Endothelial cell of umbilical vein (primary cell): ENCODE data around the gene SHKBP1. TPM values are rescaled to one million over a fixed set of nuclear protein-coding genes. Genes with fewer than 3 reads are reported as not detected.
"Not testable (repeated sequence)": the region's sequence is repeated elsewhere in the genome, so short reads cannot be mapped to it uniquely, and the experiment has no call there.

Source experiments
- BruUV-seq: library from RNA; stranded (reverse); fragments of 400-500 nt; replicated peaks from 2 replicates; lab custom pipeline; 2021; lab: Mats Ljungman, UMichigan
- CTCF ChIA-PET: fragments of 300-600, 350-600 bp; sonication (Branson Sonifier 250); formaldehyde crosslinking; loops from one replicate; lab custom pipeline; 2021; ENCODE audit warnings: antibody characterized with exemption, inconsistent platforms; lab: Charles Lee
- POLR2A ChIA-PET: fragments of 300-600, 350-600 bp; sonication (Branson Sonifier 250); formaldehyde crosslinking; loops from one replicate; lab custom pipeline; 2021; ENCODE audit warnings: antibody characterized with exemption, inconsistent platforms; lab: Charles Lee
- DNase-seq: peaks from one replicate; pipeline ENCODE4 v3.0.0-alpha.2; 2011; ENCODE audit warnings: low read depth, low spot score
- FAIRE-seq: peaks from 2 replicates; lab custom pipeline; 2011; peaks lifted over from hg19 to GRCh38; lab: Jason Lieb, UNC
- H2AFZ ChIP-seq: 2 replicates; pipeline ENCODE4 v1.6.0; 2012; ENCODE audit warnings: low read depth, low read length, control low read depth, inconsistent platforms
- H3K27ac ChIP-seq: 2 replicates; pipeline ENCODE4 v1.5.1; 2011; ENCODE audit warnings: low read depth, mild to moderate bottlenecking, control low read depth, low read length, moderate library complexity; ENCODE audit not compliant: insufficient read depth
- H3K27me3 ChIP-seq, 2 experiments: 2 replicates each; pipeline versions ENCODE4 v1.6.0 to v1.6.1; 2011; ENCODE audit warnings: low read length in 2 of 2, mixed read lengths in 1 of 2; ENCODE audit not compliant: control insufficient read depth in 2 of 2, insufficient read depth in 2 of 2
- H3K36me3 ChIP-seq, 2 experiments: 2 replicates in 1 of 2; 3 replicates in 1 of 2; pipeline ENCODE4 v1.5.1; 2011; ENCODE audit warnings: low read length in 2 of 2, mild to moderate bottlenecking in 1 of 2, moderate library complexity in 1 of 2; ENCODE audit not compliant: control insufficient read depth in 2 of 2, insufficient read depth in 2 of 2; ENCODE audit errors: extremely low read depth in 1 of 2
- H3K4me1 ChIP-seq: 3 replicates; pipeline ENCODE4 v1.5.1; 2011; ENCODE audit warnings: mild to moderate bottlenecking, low read length; ENCODE audit not compliant: control insufficient read depth, insufficient read depth; ENCODE audit errors: extremely low read depth
- H3K4me2 ChIP-seq: 2 replicates; pipeline ENCODE4 v1.6.1; 2011; ENCODE audit warnings: low read length, control low read depth, mixed read lengths; ENCODE audit not compliant: insufficient read depth
- H3K4me3 ChIP-seq, 3 experiments: fragments of 200-600 bp in 1 of 3; sonication (generic), shearing (Covaris generic) in 1 of 3; replicated peaks in 1 of 3; 2 replicates each; pipeline ENCODE4 v1.5.1; 2011 to 2016; ENCODE audit warnings: control low read depth in 3 of 3, low read length in 3 of 3, mild to moderate bottlenecking in 2 of 3, inconsistent platforms in 1 of 3, low read depth in 1 of 3, moderate library complexity in 1 of 3; ENCODE audit not compliant: insufficient read depth in 1 of 3
- H3K79me2 ChIP-seq: 2 replicates; pipeline ENCODE4 v1.6.0; 2012; ENCODE audit warnings: low read length, inconsistent platforms; ENCODE audit not compliant: control insufficient read depth, insufficient read depth
- H3K9ac ChIP-seq: replicated peaks from 2 replicates; pipeline ENCODE3; 2011; ENCODE audit warnings: low read length, control low read depth; ENCODE audit not compliant: insufficient read depth; ENCODE audit errors: extremely low read depth
- H3K9me1 ChIP-seq: replicated peaks from 3 replicates; pipeline ENCODE4 v1.6.0; 2011; ENCODE audit warnings: mild to moderate bottlenecking, low read length; ENCODE audit not compliant: control insufficient read depth, insufficient read depth; ENCODE audit errors: extremely low read depth
- H3K9me3 ChIP-seq: replicated peaks from 2 replicates; pipeline ENCODE4 v1.5.1; 2012; ENCODE audit warnings: low read length, inconsistent platforms; ENCODE audit not compliant: control insufficient read depth, insufficient read depth
- H4K20me1 ChIP-seq: replicated peaks from 2 replicates; pipeline ENCODE3; 2011; ENCODE audit warnings: mild to moderate bottlenecking, low read length; ENCODE audit not compliant: control insufficient read depth, insufficient read depth; ENCODE audit errors: extremely low read depth
- POLR2A ChIP-seq: IDR thresholded peaks from 2 replicates; pipeline ENCODE4 v1.6.1; 2012; ENCODE audit warnings: low read depth, mild to moderate bottlenecking, control low read depth, low read length
- dilution Hi-C: fragments of 300-500 bp; cut with MboI; formaldehyde crosslinking; loops from one replicate; pipeline ENCODE4 v1.15.0; 2019; ENCODE audit warnings: low sequenced_read_pairs; ENCODE audit not compliant: extremely low pct_ligation_motif_present
- intact Hi-C: fragments of 100-400 bp; cut with micrococcal nuclease; formaldehyde crosslinking; loops from one replicate; pipeline ENCODE4 v1.10.0; 2022
- polyA plus RNA-seq, 4 experiments: library from polyadenylated mRNA; depleted of rRNA in 3 of 4; stranded (reverse) in 3 of 4; unstranded in 1 of 4; fragments of >200 nt; gene quantifications; 2 replicates each; pipeline versions ENCODE4 v1.2.1 to v1.2.3, GENCODE V29; 2011 to 2012; ENCODE audit warnings: missing spikeins in 1 of 4
- total RNA-seq: library from RNA; stranded (reverse); gene quantifications from 2 replicates; pipeline ENCODE4 v1.2.3, GENCODE V29; 2021
- TF ChIP-seq, protein P1 (sequence below): IDR thresholded peaks from 2 replicates; pipeline ENCODE4 v1.6.1; 2011; ENCODE audit not compliant: insufficient read depth, insufficient read length

Gene SHKBP1
- total and polyA plus RNA-seq, 2 donors (not counting 3 experiments of a cell fraction or from before 2014, with no cell fraction given), result 106 to 113 TPM

DNA sequence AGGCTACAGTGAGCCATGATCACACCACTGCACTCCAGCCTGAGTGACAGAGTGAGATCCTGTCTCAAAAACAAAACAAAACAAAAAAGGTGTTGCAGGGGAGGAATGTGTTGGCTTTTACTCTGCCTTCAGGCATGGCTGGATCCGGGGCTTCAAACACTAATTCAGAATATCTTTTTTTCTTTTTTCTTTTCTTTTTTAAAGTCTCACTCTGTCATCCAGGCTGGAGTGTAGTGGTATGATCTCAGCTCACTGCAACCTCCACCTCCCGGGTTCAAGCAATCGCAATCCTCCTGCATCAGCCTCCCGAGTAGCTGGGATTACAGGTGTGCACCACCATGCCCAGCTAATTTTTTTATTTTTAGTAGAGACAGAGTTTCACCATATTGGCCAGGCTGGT lies 15.1 kb downstream of the SHKBP1 start:
- H3K79me2 ChIP-seq, H3K9ac ChIP-seq, intact Hi-C loops, FAIRE-seq, H3K27ac ChIP-seq, H4K20me1 ChIP-seq, H3K4me2 ChIP-seq, H3K4me3 ChIP-seq, POLR2A ChIA-PET, dilution Hi-C loops, H2AFZ ChIP-seq, DNase-seq, H3K27me3 ChIP-seq, H3K36me3 ChIP-seq, H3K9me3 ChIP-seq, BruUV-seq, H3K9me1 ChIP-seq, H3K4me1 ChIP-seq: not testable (repeated sequence)
- CTCF ChIA-PET, result interaction anchor here (1.1 kb wide), 1 partner anchor 11 kb away, joined by 3 read pairs; no protein-coding TSS in a partner anchor

DNA sequence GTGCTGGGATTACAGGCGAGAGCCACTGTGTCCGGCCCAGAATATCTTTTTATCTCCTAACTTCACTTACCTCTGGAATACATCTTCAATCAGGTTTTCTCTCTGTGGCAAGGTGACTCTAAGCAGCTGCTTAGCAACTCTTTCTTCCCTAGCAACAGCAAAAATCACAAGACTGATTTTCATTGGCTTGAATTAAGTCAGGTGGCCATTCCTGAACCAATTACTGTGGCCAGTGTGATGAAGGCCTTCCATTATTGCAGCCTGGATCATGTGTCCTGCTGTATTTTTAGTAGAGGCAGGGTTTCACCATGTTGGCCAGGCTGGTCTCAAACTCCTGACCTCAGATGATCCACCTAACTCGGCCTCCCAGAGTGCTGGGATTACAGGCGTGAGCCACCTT lies 15.5 kb downstream of the SHKBP1 start:
- no peak for TF ChIP-seq POLR2A
- TF ChIP-seq, protein P1, sequence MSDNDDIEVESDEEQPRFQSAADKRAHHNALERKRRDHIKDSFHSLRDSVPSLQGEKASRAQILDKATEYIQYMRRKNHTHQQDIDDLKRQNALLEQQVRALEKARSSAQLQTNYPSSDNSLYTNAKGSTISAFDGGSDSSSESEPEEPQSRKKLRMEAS, result peak; percentile 39
- H3K9ac ChIP-seq, result no peak overlapping the region
- no peaks in the 10 kb centered on the region for H3K36me3 ChIP-seq
- POLR2A ChIA-PET, result no interaction called here
- H3K4me2 ChIP-seq, result no peak overlapping the region
- H3K27me3 ChIP-seq, result no peaks in the 10 kb centered on the region
- dilution Hi-C loops, result no loop called here
- no peaks in the 10 kb centered on the region for H3K9me3 ChIP-seq
- intact Hi-C loops, result no loop called here
- H4K20me1 ChIP-seq, result no peaks in the 10 kb centered on the region
- CTCF ChIA-PET, result interaction anchor here (1.1 kb wide), 1 partner anchor 10 kb away, joined by 3 read pairs; no protein-coding TSS in a partner anchor
- no peaks in the 10 kb centered on the region for H3K9me1 ChIP-seq
- H3K4me3 ChIP-seq, result no peak overlapping the region
- BruUV-seq, result no TSS peak
- peak; percentile 74 for FAIRE-seq
- DNase-seq, result peak; percentile 60
- H3K79me2 ChIP-seq, result no peaks in the 10 kb centered on the region
- no peak overlapping the region for H3K27ac ChIP-seq
- H2AFZ ChIP-seq, result no peak overlapping the region
- peaks cover 12% of the 10 kb centered on the region for H3K4me1 ChIP-seq
